Measurements from ENCODE around the gene GGT6. TPM values are rescaled to one million over a fixed set of nuclear protein-coding genes. Genes with fewer than 3 reads are reported as not detected.

The GGT6 gene
- polyA plus RNA-seq, 2 of the 4 experiments (the other 2 are of a cell fraction), result not detected

GRCh38 chr17:4535667-4536258 is 24.6 kb downstream of the GGT6 start:
- ATAC-seq, result peak in 1 of 2 experiments; percentile 0; a peak in 1 of 6 replicates
- WGBS (ENCODE audit: missing lambda C conversion rate), result 95% methylated on average over 16 of the region's 19 CpGs
- FAIRE-seq, result no peak
- no peak overlapping the region for H3K4me2 ChIP-seq
- H3K9me3 ChIP-seq, result no peaks in the 10 kb centered on the region
- DNase-seq (ENCODE audit: low read depth in 1 of 2, low spot score in 1 of 2), result no peak
- ChIA-PET POLR2A (interaction anchor here (1.0 kb wide), 1 partner anchor 38 kb away, joined by 3 read pairs; no protein-coding TSS in a partner anchor), CTCF (interaction anchor here (0.9 to 3.6 kb wide), 7 partner anchors 10 to 116 kb away, joined by 3 to 25 read pairs (median 4); no protein-coding TSS in a partner anchor)
- peaks cover 20% of the 10 kb centered on the region for H3K4me1 ChIP-seq
- no peak overlapping the region for H3K27ac ChIP-seq
- no peak overlapping the region for H3K4me3 ChIP-seq
- TF ChIP-seq RNF2 (IDR thresholded peaks at IDR 0.05; ENCODE audit: borderline replicate concordance, low read depth), result no peak
- no peak for TF ChIP-seq POLR2A (IDR thresholded peaks at IDR 0.05; ENCODE audit: low read length)
- TF ChIP-seq FOXS1 (CRISPR knock-in tag; IDR thresholded peaks at IDR 0.05), result no peak
- 0 out of 5 replicates have a peak, but pooled peaks of 1 of the 2 experiments have one; percentile 46 for TF ChIP-seq JUN (IDR thresholded peaks at IDR 0.05)
- TF ChIP-seq NR3C1 (IDR thresholded peaks at IDR 0.05), result no peak
- no peak for TF ChIP-seq MYC (IDR thresholded peaks at IDR 0.05; ENCODE audit: borderline replicate concordance, low read length)
- no peak for TF ChIP-seq HMGXB4 (CRISPR knock-in tag; IDR thresholded peaks at IDR 0.05; ENCODE audit: borderline replicate concordance)
- no peak for TF ChIP-seq MAX (IDR thresholded peaks at IDR 0.05)
- peak; percentile 61; the same call in 1 of the 2 replicates for TF ChIP-seq PBX3 (IDR thresholded peaks at IDR 0.05)

- ChIA-PET POLR2A (interaction anchor here (1.0 to 1.3 kb wide), 3 partner anchors 9 to 37 kb away, joined by 3 to 5 read pairs (median 3); partner anchors contain the start of gene MYBBP1A), CTCF (interaction anchor here (0.9 to 1.5 kb wide), 6 partner anchors 10 to 115 kb away, joined by 3 to 4 read pairs (median 4); no protein-coding TSS in a partner anchor)
- 80% methylated on average over 26 of the region's 27 CpGs for WGBS (ENCODE audit: missing lambda C conversion rate)
- Histone ChIP-seq H3K4me1 (peaks cover 20% of the 10 kb centered on the region), H3K4me3 (no peak overlapping the region), H3K27ac (peak overlapping the region; percentile 54 to 80; a peak in 5 of 6 replicates), H3K9me3 (no peaks in the 10 kb centered on the region), H3K4me2 (peak overlapping the region; percentile 72)
- TF ChIP-seq MAX (IDR thresholded peaks at IDR 0.05) (0 out of 2 replicates have a peak, but pooled peaks have one; percentile 6), ZC3H11A (IDR thresholded peaks at IDR 0.05) (no peak), HOXB5 (CRISPR knock-in tag; IDR thresholded peaks at IDR 0.05) (peak; percentile 31; the same call in 1 of the 2 replicates), PBX3 (IDR thresholded peaks at IDR 0.05) (peak; percentile 32)
- ATAC-seq (peak in 1 of 2 experiments; percentile 7; a peak in 3 of 6 replicates), FAIRE-seq (no peak), DNase-seq (ENCODE audit: low read depth in 1 of 2, low spot score in 1 of 2) (no peak)
These were observed 25.3 kb downstream of the GGT6 start for GRCh38 chr17:4534928-4535666.

- no peak for TF ChIP-seq FOSB (CRISPR knock-in tag; IDR thresholded peaks at IDR 0.05)
- peak; percentile 3; the same call in 1 of the 2 replicates for TF ChIP-seq POLR2A (IDR thresholded peaks at IDR 0.05; ENCODE audit: low read length)
- TF ChIP-seq JUNB (IDR thresholded peaks at IDR 0.05), result no peak
- TF ChIP-seq PBX3 (IDR thresholded peaks at IDR 0.05), result no peak; the same call in 1 of the 2 replicates
- TF ChIP-seq EHMT2 (IDR thresholded peaks at IDR 0.05; ENCODE audit: low read depth), result no peak
- Histone ChIP-seq H3K27ac (peak overlapping the region; percentile 54 to 80), H3K4me2 (peak overlapping the region; percentile 72), H3K4me3 (no peak overlapping the region), H3K4me1 (peaks cover 20% of the 10 kb centered on the region), H3K9me3 (no peaks in the 10 kb centered on the region)
- DNase-seq (ENCODE audit: low read depth in 1 of 2, low spot score in 1 of 2) (no peak), FAIRE-seq (no peak), ATAC-seq (peak; percentile 2 to 39; a peak in 5 of 6 replicates)
- 50% methylated on average over 16 of the region's 17 CpGs for WGBS (ENCODE audit: missing lambda C conversion rate)
- ChIA-PET CTCF (interaction anchor here (0.9 to 1.2 kb wide), 4 partner anchors 9 to 66 kb away, joined by 3 to 4 read pairs (median 4); no protein-coding TSS in a partner anchor), POLR2A (interaction anchor here (0.9 to 1.3 kb wide), 4 partner anchors 8 to 36 kb away, joined by 3 to 5 read pairs (median 3); partner anchors contain the start of gene MYBBP1A)
These were observed 25.9 kb downstream of the GGT6 start for GRCh38 chr17:4534515-4534914.
